GM18868 (cell line): ENCODE results near the gene ZFYVE19.

Source experiments
- ATAC-seq: cut with Tn5 transposase; IDR thresholded peaks from one replicate; pipeline ENCODE4 v1.9.1; 2021; ENCODE audit warnings: mild to moderate bottlenecking, moderate library complexity; ENCODE audit not compliant: unreplicated experiment

Gene ZFYVE19

DNA sequence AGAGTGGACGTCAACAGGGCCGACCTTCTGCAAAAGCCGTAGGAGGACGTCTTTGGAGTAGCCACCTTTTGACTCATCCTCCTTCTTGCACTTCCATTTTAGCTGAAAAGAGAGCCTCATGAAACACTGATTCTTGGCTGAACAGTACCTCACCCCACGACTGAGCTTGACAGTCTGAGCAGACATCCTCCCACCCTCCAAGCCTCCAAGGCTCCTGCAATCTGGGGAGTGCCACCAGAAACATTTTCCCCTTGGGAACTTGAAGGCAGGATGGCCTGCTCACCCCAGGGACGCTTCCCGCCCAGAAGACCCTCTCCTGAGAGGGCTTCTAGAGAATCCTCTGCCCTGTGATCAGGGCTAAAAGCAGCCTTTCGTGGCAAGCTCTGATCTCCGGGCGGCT is 31.9 kb upstream of the ZFYVE19 start:
- ATAC-seq, result no peak

DNA sequence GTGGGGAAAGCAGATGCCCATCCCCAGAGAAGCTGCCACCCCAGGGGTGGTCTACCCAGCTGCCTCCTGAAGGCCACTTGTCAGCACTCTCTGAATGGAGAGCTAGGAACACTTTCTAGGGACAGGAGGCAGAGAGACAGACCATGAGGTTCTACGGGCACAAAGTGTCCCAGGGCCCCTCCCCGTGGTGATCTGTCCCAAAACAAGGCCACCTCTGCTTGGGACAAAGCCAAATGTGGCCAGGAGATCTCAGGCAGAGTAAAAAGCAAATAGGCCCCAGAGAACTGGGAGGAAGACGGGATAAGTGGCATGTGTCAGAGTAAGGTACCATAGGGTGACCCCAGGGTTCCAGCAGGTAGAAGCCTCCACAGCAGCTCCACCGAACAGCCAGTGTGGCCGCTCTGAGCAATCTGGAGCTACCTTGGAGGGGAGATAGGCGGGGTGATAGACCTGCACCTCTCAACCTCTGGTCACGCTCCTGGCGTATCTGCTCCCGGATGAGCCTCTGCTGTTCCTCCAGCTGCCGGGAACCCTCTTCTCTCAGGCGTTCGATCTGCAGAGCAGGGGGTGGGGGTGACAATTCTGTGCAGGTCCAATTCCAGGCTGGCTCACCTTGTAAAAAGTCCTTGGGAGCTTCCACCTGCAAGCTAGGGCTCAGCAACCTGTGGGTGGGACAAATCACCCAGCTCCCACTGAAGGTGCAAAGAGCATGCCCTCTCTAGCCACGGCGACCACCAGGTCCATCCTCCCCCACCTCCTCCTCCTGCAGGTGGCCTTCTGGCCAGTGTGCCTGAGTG is 31.0 kb upstream of the ZFYVE19 start:
- no peak for ATAC-seq

DNA sequence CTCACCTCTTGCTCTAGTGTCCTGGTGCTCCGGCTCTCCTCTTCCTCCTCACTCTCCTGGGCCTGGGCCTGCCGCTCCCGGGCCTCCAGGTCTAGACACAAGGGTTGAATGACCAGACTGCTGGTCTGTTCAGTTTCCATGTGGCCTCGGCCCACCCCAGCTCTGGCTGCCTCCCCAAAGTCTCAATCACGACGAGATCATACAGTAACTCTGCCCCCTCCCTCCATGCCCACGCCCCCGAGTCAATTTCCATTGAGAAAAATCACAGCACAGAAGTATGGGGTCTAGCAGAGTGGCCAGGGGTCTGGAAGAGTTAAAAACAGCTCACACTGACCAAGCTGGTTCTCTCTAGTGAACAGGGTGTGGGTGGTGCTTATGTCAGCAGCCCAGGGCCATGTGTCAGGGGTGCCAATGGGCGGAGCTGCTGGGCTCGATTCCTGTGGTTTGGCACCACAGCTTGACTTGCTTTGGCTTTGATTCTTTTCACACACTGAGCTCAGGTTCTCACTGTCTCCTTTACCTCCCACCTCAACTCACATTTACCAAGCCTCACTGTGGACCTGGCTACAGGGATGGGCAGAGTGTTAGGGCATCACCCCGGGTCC is 30.2 kb upstream of the ZFYVE19 start:
- no peak for ATAC-seq

DNA sequence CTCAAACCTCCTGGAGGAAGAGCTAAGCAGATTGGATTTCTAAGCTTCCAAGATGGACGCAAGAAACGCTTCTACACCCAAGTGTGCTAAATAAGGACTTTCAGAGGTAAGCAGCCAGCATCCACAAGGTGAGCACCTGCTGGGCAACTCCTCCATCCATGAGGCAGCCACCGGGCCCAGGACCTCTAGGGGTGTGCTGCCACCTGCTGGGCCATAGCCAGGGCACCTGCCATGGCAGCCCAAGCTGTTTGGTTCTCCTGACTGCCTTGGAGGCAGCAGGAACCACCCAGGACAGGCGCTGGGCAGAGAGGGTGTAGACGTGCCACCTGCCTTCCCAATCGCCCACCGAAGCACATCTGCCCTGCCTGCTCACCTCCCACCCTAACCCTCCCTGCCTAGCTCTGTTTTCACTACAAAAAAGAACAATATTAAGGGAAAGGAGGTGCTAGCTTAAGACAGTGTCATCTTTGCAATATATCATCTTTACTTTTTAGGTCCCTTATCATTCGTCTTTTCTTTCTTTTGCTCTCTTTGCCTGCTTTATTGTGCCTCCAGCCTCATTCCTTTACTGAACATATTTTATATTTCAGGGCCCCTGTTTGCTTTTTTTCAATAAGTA is 24.2 kb upstream of the ZFYVE19 start:
- peak; percentile 74 for ATAC-seq

DNA sequence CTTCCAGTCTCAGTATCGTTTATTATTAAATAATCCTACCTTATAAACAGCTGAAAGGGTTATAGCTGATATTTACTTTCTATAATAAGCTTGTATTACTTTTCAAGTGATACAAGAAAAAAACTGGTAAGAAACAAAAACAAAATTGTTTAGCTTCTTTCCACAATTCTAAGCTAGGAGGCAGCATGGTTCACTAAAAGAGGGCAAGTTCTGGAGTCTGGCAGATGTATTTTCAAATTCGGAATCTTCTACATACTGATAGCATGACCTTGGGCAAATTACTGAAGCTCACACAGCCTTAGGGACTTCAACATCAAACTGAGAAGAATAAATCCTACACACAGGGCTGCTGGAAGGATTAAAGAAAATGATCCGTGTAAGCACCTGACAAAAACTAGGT is 21.7 kb upstream of the ZFYVE19 start:
- ATAC-seq, result no peak

DNA sequence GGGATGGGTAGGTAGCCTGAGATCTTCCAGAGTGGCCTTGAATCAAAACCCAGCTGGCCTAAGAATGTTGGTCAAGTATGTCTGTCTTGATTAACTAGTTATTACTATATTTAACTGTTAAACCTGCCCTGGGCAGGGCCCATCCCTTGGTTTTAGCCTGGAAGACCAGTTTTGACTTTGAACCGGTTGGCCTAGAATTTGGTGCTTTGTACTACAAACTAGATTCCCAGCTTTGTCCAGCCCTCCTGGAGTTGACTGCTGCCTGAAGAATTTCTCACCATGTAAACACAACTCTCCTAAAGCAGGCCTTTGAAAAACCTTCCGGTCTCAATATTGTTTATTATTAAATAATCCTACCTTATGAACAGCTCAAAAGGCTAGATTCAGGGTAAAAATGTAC is 21.1 kb upstream of the ZFYVE19 start:
- ATAC-seq, result no peak

DNA sequence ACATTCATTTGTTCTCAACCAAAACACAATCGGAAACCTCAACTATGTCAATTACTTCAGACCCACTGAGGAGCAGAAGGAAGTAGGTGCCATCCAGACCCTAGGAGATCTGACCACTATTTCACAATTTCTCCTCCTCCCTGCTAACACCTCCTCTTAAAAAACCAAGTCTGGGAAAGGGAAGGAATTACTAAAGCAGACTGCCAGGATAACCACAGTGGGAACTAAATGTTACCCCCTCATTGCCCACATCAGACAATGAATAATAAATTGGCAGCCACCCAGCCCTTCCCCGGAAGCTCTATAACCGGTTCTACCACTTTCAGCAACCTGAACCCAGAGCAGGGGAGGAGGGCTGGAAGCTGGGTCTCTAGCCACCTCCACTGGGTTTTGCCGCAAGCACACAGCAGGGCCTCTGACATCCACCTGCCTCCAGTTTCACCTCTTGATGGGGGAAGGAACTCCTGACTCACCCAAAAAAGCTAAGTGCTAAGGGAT is 19.5 kb upstream of the ZFYVE19 start:
- ATAC-seq, result no peak

DNA sequence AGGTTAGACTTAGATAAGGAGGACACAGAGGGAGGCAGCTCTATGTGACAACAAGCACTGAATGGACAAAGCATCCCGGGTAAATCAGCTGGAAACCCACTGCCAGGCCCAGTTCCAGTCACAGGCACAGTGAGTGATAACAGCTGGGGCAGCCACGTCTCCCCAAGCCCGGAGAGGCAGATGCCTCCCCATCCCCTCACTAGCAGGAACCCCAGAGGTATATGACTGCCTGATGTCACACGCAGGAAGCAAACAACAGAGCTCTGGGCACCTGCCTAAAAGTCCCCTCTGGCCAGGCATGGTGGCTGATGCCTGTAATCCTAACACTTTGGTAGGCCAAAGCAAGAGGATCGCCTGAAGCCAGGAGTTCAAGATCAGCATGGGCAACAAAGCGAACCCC is 18.9 kb upstream of the ZFYVE19 start:
- ATAC-seq, result no peak

DNA sequence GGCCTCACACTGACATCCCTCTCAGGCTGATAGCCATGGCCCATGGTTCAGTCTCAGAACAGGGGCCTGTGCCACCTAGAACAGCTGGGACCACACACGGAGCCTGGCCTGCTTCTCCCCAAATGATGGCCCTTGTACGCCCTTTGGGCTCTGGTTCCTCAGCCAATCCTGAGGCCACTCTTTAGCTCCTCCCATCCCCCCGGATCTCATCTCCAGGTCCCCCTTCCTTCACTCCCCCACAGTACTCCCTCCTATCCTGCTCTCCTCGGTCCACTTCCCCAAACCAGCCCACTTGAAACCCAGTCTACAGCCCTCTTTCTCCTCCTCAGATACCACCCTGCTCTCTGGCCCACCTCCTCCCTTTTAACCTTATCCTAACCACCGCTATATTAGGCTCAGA is 17.8 kb upstream of the ZFYVE19 start:
- ATAC-seq, result no peak

DNA sequence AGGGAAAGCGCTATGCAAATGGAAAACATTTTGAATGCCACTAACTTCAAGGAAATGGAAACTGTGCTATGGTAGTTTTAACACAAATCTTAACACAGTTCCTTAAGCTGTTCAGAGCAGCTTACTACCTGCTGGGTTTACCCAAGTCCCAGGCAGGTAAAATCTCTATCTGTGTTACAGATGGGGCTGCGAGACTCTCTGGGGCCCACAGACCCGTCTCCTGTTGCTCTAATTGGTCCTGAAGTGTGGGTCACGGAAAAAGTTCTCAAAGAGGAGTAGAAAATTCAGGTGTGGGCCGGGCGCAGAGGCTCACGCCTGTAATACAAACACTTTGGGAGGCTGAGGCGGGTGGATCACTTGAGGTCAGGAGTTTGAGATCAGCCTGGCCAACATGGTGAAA is 16.9 kb upstream of the ZFYVE19 start:
- no peak for ATAC-seq

DNA sequence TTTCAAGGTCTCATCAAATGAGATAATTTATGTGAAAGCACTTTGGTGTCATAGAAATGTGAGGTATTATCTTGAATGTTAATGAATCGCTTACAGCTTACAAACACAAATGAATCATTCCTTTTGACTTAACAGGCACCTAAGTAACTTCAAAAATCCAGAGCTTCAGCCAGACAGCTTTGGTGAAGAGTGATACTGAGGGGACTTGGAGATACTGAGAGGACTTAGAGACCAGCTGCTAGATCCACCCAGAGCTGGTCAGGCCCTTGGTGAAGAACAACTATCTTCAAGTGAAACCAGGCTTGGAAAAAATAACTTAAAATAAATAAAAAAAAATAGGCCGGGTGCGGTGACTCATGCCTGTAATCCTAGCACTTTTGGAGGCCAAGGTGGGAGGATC is 16.2 kb upstream of the ZFYVE19 start:
- ATAC-seq, result no peak

DNA sequence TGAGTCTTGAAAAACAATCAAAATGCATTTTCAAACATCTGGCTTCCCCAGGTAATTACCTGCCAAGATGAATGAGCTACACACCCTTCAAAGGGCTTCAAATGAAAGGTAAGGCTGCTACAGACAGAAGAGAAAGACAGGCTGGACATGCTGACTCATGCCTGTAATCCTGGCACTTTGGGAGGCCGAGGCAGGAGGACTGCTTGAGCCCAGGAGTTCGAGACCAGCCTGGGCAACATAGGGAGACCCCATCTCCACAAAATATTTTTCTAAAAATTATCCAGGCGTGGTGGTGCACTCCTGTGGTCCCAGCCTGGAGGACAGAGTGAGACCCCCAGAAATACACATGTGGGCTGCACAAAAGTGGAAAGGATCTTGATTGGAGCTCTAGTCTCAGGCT is 14.5 kb upstream of the ZFYVE19 start:
- ATAC-seq, result no peak

DNA sequence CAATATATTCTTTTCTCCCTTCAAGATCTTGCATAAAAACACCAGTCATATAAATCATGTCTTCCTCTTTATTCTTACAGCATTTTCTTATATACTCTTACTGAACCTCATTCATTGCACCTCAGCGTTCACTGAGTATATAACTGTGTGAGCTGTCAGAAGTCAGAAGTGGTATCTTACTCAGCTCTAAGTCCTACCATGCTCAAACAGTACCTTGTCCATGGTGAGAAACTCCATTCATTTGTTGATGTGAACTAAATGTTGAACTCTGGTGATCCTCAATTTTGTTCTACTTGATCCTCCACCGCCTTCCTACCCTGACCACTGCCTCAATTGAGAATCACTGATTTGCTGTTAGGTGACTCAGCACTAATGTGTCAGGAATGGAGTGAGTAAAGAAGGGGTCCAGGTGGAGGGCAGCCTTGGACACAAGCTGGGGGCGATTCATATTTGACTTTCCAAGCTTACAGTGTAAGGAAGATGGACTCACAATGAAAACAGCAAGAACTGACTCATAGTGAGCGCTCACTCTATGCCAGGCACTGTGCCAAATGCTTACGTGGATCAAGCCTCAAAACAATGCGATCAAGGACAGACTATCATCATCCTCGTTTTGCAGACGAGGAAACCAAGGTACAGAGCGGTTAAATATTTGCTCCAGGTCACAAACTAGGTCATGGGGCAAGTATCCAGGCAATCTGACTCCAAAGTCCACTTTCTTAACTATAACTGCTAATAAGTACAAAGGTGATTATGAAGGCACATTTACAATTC is 13.5 kb upstream of the ZFYVE19 start:
- ATAC-seq, result no peak

DNA sequence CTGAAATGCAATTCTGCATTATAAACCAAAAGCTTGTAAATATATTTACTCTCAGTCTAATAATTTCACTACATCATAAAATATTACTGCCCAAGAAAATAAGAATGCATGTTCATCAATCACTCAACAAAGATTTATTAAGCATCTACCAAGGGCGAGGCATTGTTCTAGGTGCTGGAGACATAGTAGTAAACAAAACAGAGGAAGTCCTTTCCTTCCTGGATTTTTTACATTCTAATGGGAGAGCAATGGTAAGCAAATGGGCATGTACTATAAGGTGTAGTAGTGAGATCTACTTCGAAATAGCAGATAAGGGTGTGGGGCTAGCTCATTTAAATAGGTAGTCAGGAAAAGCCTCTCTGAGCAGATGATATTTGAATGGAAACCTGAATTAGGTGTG is 10.8 kb upstream of the ZFYVE19 start:
- ATAC-seq, result no peak

DNA sequence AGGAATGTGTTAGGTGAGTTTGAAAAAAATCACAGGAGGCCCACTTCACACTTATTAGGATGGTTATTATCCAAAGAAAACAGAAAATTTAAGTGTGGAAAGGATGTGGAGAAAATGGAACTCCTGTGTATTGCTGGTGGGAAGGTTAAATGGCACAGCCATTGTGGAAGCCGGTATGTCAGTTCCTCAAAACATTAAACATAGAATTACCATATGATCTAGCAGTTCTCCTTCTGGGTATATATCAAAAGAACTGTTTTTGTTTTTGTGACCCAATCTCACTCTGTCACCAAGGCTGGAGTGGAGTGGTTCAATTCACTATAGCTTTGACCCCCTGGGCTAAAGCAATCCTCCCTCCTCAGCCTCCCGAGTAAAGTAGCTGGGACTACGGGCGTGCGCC is 10.4 kb upstream of the ZFYVE19 start:
- ATAC-seq, result no peak

DNA sequence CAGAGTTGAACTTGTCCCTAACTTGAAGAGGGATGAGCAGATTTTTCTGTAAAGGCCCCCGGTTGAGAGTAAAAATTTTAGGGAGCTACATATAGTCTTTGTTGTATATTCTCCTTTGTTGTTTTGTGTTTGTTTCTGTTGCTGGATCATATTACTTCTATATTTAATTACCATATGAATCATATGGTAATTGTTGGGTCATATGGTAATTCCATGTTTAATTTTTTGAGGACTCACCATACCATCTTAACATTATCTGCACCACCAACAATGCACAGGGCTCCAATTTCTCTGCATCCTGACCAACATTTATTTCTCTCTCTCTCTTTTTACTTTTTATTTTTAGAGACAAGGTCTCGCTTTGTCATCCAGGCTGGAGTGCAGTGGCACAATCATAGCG is 7.4 kb upstream of the ZFYVE19 start:
- ATAC-seq, result no peak

DNA sequence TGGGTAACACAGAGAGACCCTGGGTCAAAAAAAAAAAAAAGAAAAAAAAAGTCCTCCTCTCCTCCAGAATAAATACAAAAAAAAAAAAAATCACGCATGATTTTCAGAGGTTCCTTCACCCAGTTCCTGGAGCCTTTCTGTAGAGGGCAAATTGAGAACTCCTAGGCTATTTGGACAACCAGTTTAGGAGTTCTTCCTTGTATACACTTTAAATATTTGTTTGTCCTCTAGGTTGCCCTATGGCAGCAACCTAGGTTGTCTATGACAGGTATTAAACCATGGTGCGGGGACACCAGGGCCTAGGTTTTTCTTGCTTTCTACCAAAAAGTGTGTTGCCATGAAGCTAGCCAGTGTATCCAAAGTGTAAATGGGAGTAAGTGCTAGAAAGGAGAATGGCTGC is 3.8 kb upstream of the ZFYVE19 start:
- no peak for ATAC-seq

DNA sequence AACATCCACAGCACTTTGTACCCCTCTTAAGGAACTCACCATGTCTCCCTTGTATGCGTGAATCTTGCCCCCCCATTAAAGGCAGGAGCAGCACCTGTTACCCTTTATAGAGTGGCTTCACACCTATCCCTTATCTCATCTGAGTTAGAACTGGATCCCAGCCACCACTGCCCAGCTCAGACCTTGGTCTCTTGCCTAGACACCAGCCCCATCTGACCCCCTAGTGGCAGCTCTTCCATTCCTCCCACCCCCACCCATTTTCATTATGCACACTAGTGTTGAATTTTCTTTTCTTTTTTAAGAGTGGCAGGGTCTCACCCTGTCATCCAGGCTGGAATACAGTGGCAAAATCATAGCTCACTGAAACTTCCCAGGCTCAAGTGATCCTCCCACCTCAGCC is 3.2 kb upstream of the ZFYVE19 start:
- no peak for ATAC-seq

DNA sequence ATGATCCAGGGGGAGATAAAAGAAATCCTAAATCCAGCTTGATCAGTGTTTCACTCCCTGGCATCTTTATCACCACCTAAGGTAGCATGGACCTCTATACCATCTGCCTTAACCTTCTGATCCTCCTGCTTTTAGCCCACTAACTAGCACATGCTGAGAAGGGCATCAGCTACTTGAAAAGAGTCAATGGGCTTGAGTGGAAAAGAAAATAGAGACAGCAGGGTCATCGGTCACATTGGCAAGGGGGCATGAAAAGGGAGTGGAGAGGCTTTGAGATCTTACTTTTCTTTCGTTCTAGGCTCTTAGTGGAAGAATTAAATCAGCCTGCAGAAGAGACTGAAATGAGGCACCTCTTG is 239 bp upstream of the ZFYVE19 start:
- ATAC-seq, result no peak

DNA sequence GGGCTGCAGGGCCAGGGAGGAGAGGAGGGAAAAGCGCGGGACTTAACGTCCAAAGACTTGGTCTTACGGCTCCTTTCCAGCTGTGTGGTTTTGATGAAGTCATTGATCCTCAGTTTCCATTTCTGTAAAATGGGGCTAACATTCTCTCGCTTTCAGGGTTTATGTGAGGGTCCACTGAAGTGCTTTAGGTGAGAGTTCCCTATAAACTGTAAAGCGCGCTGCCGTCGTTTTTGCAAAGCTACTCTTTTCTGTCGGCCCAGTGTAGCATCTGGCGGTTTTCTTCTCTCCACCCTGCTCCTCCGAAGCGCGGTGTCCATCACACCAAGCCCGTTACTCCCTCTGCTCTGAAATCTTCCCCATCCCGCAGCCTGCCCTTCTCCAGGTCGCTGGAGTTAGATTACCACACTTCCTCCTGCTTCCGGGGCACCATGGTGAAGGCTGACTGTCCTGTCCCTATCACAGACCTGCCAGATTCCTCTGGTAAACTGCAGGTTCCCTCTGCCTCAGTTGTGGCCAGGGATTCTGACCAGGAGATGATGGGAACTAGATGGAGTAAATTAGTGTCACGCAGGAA is 1.1 kb downstream of the ZFYVE19 start:
- ATAC-seq, result no peak

DNA sequence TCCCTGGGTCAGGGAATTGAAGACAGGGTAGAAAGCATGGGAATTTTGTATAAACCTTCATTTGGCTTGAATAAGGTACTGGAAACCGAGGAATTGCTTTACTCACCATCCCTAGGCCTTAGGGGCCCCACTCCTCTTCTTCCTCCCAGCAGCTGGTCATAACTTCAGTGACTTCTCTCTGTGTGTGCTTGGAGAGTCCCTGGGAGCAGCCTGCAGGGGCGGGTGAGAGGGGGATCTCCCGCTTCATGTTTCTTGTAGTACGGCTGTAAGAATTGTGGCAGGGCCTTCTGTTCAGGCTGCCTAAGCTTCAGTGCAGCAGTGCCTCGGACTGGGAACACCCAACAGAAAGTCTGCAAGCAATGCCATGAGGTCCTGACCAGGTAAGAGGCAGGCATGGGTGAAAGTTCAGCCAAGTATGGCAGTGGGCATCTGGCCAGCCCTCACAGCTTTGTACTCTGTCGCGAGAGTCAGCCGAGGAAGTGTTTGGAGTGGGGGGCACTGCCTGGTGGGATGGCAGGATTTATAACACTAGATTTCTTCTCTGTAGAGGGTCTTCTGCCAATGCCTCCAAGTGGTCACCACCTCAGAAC is 2.1 kb downstream of the ZFYVE19 start:
- ATAC-seq, result no peak
